22Rv1 (cell line): ENCODE results near the gene SOAT2.
"Not testable (repeated sequence)": the region's sequence is repeated elsewhere in the genome, so short reads cannot be mapped to it uniquely, and the experiment has no call there.

Experiments used
- CTCF ChIP-seq: fragments of 450-650 bp; IDR thresholded peaks from 2 replicates; pipeline ENCODE4 v1.5.1; 2017; ENCODE audit warnings: mild to moderate bottlenecking
- ZFX ChIP-seq: fragments of 450-650 bp; IDR thresholded peaks from 2 replicates; pipeline ENCODE4 v1.6.1; 2017; ENCODE audit warnings: antibody characterized with exemption, borderline replicate concordance

GRCh38 chr12:53094796-53095595 lies 8.3 kb upstream of the SOAT2 start:
- not testable (repeated sequence) for TF ChIP-seq CTCF, ZFX
